Astrocyte of the spinal cord (primary cell): ENCODE results near the gene ARID4B.

Experiments
- DNase-seq: peaks from one replicate; pipeline ENCODE4 v3.0.0; 2011; ENCODE audit warnings: low read depth, low spot score
- H3K4me3 ChIP-seq: 2 replicates; pipeline ENCODE4 v1.5.1; 2011; ENCODE audit warnings: low read depth, mild to moderate bottlenecking, low read length, moderate library complexity
- CTCF ChIP-seq: IDR thresholded peaks from 2 replicates; pipeline ENCODE4 v1.5.1; 2012; ENCODE audit warnings: low read depth, mild to moderate bottlenecking, low read length, inconsistent platforms
- in situ Hi-C: cut with HindIII; loops from 2 replicates; pipeline ENCODE4 v1.10.0; 2017; ENCODE audit warnings: low sequenced_read_pairs

ARID4B gene, protein sequence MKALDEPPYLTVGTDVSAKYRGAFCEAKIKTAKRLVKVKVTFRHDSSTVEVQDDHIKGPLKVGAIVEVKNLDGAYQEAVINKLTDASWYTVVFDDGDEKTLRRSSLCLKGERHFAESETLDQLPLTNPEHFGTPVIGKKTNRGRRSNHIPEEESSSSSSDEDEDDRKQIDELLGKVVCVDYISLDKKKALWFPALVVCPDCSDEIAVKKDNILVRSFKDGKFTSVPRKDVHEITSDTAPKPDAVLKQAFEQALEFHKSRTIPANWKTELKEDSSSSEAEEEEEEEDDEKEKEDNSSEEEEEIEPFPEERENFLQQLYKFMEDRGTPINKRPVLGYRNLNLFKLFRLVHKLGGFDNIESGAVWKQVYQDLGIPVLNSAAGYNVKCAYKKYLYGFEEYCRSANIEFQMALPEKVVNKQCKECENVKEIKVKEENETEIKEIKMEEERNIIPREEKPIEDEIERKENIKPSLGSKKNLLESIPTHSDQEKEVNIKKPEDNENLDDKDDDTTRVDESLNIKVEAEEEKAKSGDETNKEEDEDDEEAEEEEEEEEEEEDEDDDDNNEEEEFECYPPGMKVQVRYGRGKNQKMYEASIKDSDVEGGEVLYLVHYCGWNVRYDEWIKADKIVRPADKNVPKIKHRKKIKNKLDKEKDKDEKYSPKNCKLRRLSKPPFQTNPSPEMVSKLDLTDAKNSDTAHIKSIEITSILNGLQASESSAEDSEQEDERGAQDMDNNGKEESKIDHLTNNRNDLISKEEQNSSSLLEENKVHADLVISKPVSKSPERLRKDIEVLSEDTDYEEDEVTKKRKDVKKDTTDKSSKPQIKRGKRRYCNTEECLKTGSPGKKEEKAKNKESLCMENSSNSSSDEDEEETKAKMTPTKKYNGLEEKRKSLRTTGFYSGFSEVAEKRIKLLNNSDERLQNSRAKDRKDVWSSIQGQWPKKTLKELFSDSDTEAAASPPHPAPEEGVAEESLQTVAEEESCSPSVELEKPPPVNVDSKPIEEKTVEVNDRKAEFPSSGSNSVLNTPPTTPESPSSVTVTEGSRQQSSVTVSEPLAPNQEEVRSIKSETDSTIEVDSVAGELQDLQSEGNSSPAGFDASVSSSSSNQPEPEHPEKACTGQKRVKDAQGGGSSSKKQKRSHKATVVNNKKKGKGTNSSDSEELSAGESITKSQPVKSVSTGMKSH (N-terminal part only)

GRCh38 chr1:235327559-235328270, at the start of gene ARID4B:
Gene ARID4B (minus strand): TSS chr1:235328179. CDS start chr1:235326919, 1,260 bp downstream.
- H3K4me3 ChIP-seq, result peak within 1 kb of the TSS; percentile 97
- no peak for TF ChIP-seq CTCF
- no peak for DNase-seq
- in situ Hi-C loops, result no loop called here

DNA sequence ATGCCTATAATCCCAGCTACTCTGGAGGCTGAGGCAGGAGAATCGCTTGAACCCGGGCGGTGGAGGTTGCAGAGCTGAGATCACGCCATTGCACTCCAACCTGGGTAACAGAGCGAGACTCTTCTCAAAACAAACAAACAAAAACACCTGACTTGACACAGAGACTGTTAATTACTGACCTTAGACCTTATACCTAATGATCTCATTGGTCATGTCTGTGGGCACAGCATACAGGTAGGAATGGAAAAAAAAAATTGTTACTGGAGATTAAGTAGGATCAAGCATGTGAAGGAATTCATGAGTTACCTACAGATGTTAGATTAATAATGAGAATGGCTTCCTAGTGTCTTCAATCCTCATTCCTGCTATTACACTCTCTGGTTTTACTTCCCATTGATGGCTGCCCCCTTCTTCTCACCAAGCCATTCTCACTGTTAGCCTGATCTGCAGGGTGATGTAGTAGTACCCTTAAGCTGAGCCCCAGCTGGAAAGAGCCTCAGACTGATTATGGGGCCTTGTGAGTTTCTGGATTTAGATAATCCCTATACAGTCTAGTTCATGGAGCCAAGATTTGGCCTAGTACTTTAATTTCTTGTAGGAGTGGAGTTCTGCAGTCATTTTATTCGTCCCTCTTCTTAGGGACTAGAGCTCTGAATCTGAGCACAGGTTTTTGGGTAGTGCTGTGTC, 48.1 kb upstream of the ARID4B start:
- in situ Hi-C loops, result no loop called here
- no peak overlapping the region for H3K4me3 ChIP-seq
- DNase-seq, result no peak
- no peak for TF ChIP-seq CTCF

GRCh38 chr1:235369802-235370201, 41.8 kb upstream of the ARID4B start:
- no peak overlapping the region for H3K4me3 ChIP-seq
- in situ Hi-C loops, result no loop called here
- DNase-seq, result no peak
- no peak for TF ChIP-seq CTCF

GRCh38 chr1:235368428-235368827, 40.4 kb upstream of the ARID4B start:
- H3K4me3 ChIP-seq, result peak overlapping the region; percentile 89
- DNase-seq, result no peak
- TF ChIP-seq CTCF, result no peak
- in situ Hi-C loops, result no loop called here

DNA sequence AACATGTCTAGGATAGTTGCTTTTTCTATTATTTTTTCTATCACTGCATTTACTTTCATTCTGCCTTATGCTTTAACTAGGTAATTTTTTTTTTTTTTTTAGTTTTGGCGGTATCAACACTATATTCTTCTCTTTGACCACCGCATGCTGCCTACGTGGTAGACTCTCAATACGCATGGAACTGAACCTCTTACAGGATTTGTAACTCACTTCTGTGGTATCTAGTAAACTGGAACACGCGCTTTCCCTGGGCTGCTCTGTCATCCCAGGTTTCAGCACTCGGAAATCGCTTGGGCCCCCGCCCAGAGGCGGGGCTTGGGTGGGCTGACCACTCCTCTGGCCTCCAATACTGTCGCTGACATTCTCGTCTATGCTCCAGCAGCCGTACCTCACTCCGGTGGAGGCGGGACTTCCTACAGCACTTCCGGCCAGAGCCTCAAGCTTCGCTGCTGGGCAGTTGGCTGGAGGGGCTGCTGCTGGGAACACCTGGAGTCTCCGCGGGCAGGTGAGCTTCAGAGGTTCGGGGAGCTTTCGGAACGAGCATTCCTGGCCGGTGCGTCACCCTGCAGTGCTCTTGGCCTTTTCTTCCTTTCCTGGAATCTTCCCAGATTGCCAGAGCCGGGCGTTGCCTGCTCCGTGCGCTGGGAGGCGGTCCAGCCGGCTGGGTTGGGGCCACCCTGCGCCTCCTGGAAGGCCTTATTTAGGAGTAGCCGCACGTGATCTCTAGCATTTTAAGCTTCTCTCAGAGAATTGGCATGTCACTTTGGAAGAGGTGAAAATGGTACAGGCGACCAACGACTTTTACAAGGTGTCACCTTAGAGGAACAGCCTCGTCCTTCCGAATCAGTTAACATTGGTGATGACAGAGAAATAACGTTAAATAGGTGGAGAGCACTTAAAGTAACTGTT, 39.3 kb upstream of the ARID4B start, which contains the start of gene TBCE:
Gene TBCE, plus strand, starts transcription at position 428 of the 909 bp plus-strand sequence. CDS start 12,623 bp downstream, outside the sequence.
- peak; percentile 98 for DNase-seq
- peak within 1 kb of the TSS; percentile 89 for H3K4me3 ChIP-seq
- in situ Hi-C loops, result no loop called here
- peak; percentile 18 for TF ChIP-seq CTCF
